SU-DHL-6 (cell line): ENCODE data around the gene GPR89A.

ENCODE experiments used
- H2AFZ ChIP-seq: fragments of 200-600 bp; sonication (generic); 2 replicates; pipeline ENCODE4 v1.6.1; 2014; ENCODE audit warnings: low read depth, mild to moderate bottlenecking, moderate library complexity, mixed read lengths, antibody characterized with exemption, low read length; ENCODE audit not compliant: severe bottlenecking
- H3F3A ChIP-seq: fragments of 200-600 bp; shearing (Covaris generic); 2 replicates; pipeline ENCODE4 v1.6.0; 2016; ENCODE audit warnings: antibody characterized with exemption, mild to moderate bottlenecking; ENCODE audit not compliant: insufficient read depth
- H3K27ac ChIP-seq: fragments of 200-600 bp; sonication (generic); 2 replicates; pipeline ENCODE4 v1.5.1; 2016; ENCODE audit warnings: low read depth, mild to moderate bottlenecking, low read length, moderate library complexity, mixed read lengths
- H3K27me3 ChIP-seq: fragments of 200-600 bp; sonication (generic), shearing (Covaris generic); 2 replicates; pipeline ENCODE4 v1.6.0; 2014; ENCODE audit warnings: mild to moderate bottlenecking, low read length
- H3K36me3 ChIP-seq: fragments of 200-600 bp; sonication (generic); 2 replicates; pipeline ENCODE4 v1.6.1; 2014; ENCODE audit warnings: mild to moderate bottlenecking, low read length, mixed read lengths
- H3K4me2 ChIP-seq: fragments of 300-600, 200-600 bp; shearing (Covaris generic), sonication (generic); 2 replicates; pipeline ENCODE4 v1.6.0; 2014; ENCODE audit warnings: low read length, low read depth, mild to moderate bottlenecking; ENCODE audit not compliant: poor library complexity, severe bottlenecking
- H3K4me3 ChIP-seq: fragments of 200-600 bp; sonication (generic); 2 replicates; pipeline ENCODE4 v1.5.1; 2014; ENCODE audit warnings: antibody characterized with exemption, low read length, mild to moderate bottlenecking, mixed read lengths; ENCODE audit not compliant: insufficient read depth, poor library complexity, severe bottlenecking
- H3K79me2 ChIP-seq: fragments of 200-600 bp; sonication (generic); 2 replicates; pipeline ENCODE4 v1.6.1; 2014; ENCODE audit warnings: mild to moderate bottlenecking, low read length, moderate library complexity; ENCODE audit not compliant: insufficient read depth
- H3K9ac ChIP-seq: fragments of 200-600 bp; sonication (generic); 2 replicates; pipeline ENCODE4 v1.7.0; 2014; ENCODE audit warnings: mild to moderate bottlenecking, low read length
- H3K9me2 ChIP-seq: fragments of 200-600 bp; sonication (generic); replicated peaks from 2 replicates; pipeline ENCODE4 v1.6.1; 2014; ENCODE audit warnings: low read length; ENCODE audit not compliant: insufficient read depth
- H3K9me3 ChIP-seq: fragments of 200-600 bp; sonication (generic); 2 replicates; pipeline ENCODE4 v1.6.1; 2014; ENCODE audit warnings: low read length, mixed read lengths; ENCODE audit not compliant: insufficient read depth
- H4K20me1 ChIP-seq: fragments of 200-600 bp; sonication (generic); 2 replicates; pipeline ENCODE4 v1.6.1; 2014; ENCODE audit warnings: low read depth, mild to moderate bottlenecking, antibody characterized with exemption, low read length, moderate library complexity, mixed read lengths
- CTCF ChIP-seq: fragments of 200-600 bp; sonication (generic); IDR thresholded peaks from one replicate; pipeline ENCODE4 v1.5.1; 2017; ENCODE audit warnings: antibody characterized with exemption, mild to moderate bottlenecking, low read length, moderate library complexity; ENCODE audit not compliant: insufficient read depth, poor library complexity, severe bottlenecking
- EZH2phosphoT487 ChIP-seq: fragments of 200-600 bp; sonication (generic), shearing (Covaris generic); conservative IDR thresholded peaks from 2 replicates; pipeline ENCODE4 v1.6.1; 2018; ENCODE audit warnings: mild to moderate bottlenecking, antibody characterized with exemption, low read length, moderate library complexity, mixed read lengths

Gene GPR89A

GRCh38 chr1:145707183-145707867, 99.5 kb downstream of the GPR89A start, which contains the start of gene PDZK1:
TSS of gene PDZK1 (minus strand) at chr1:145707368. CDS start at chr1:145688021, 19,347 bp downstream.
- Histone ChIP-seq H3K9ac (no peak within 1 kb of the TSS), H2AFZ (no peak within 1 kb of the TSS), H3K27me3 (no peaks in the 10 kb centered on the region), H4K20me1 (no peaks in the 10 kb centered on the region), H3K27ac (no peak within 1 kb of the TSS), H3K36me3 (no peaks in the 10 kb centered on the region), H3K4me2 (no peak within 1 kb of the TSS), H3K9me2 (no peaks in the 10 kb centered on the region), H3K4me3 (no peak within 1 kb of the TSS), H3F3A (no peaks in the 10 kb centered on the region), H3K9me3 (no peaks in the 10 kb centered on the region), H3K79me2 (no peaks in the 10 kb centered on the region)
- no peak for TF ChIP-seq EZH2phosphoT487
- TF ChIP-seq CTCF, result no peak

GRCh38 chr1:145708063-145708462, 100.3 kb downstream of the GPR89A start:
- no peaks in the 10 kb centered on the region for H3K27me3 ChIP-seq
- no peak for TF ChIP-seq CTCF
- TF ChIP-seq EZH2phosphoT487, result no peak

GRCh38 chr1:145710291-145711027, 102.7 kb downstream of the GPR89A start:
- H3K9ac ChIP-seq, result no peak overlapping the region
- no peaks in the 10 kb centered on the region for H3K9me2 ChIP-seq
- no peaks in the 10 kb centered on the region for H3K27me3 ChIP-seq
- H3K27ac ChIP-seq, result no peak overlapping the region
- H3K36me3 ChIP-seq, result no peaks in the 10 kb centered on the region
- H3K4me2 ChIP-seq, result no peak overlapping the region
- no peaks in the 10 kb centered on the region for H3K79me2 ChIP-seq
- no peaks in the 10 kb centered on the region for H4K20me1 ChIP-seq
- no peaks in the 10 kb centered on the region for H3K9me3 ChIP-seq
- H3K4me3 ChIP-seq, result no peak overlapping the region
- no peaks in the 10 kb centered on the region for H3F3A ChIP-seq
- no peak overlapping the region for H2AFZ ChIP-seq
- no peak for TF ChIP-seq EZH2phosphoT487
- TF ChIP-seq CTCF, result no peak

More at GRCh38 chr1:145708063-145708462, 100.3 kb downstream of the GPR89A start:
- no peak overlapping the region for H3K9ac ChIP-seq
- H3F3A ChIP-seq, result no peaks in the 10 kb centered on the region
- no peak overlapping the region for H3K4me2 ChIP-seq
- no peaks in the 10 kb centered on the region for H3K79me2 ChIP-seq
- no peaks in the 10 kb centered on the region for H4K20me1 ChIP-seq
- H2AFZ ChIP-seq, result no peak overlapping the region
- no peaks in the 10 kb centered on the region for H3K9me2 ChIP-seq
- no peak overlapping the region for H3K27ac ChIP-seq
- H3K36me3 ChIP-seq, result no peaks in the 10 kb centered on the region
- H3K4me3 ChIP-seq, result no peak overlapping the region
- no peaks in the 10 kb centered on the region for H3K9me3 ChIP-seq
